Activated naive CD8-positive, alpha-beta T cell treated with anti-CD3 and anti-CD28 coated beads, Interleukin-2, amount 10 ng/mL, durations not matched to agents 7 days and 5 days (primary cell): ENCODE data around the gene VEZT. TPM values are rescaled to one million over a fixed set of nuclear protein-coding genes. Genes with fewer than 3 reads are reported as not detected.
"Not testable (repeated sequence)": the region's sequence is repeated elsewhere in the genome, so short reads cannot be mapped to it uniquely, and the experiment has no call there.

Experiments
- ATAC-seq: fragments of 150-1000 bp; cut with Tn5 transposase; one replicate; pipeline ENCODE4 v1.10.0; 2021; ENCODE audit warnings: low read depth, moderate library complexity
- POLR2A ChIA-PET: fragments of 350-600 bp; sonication (Branson Sonifier 250); formaldehyde crosslinking; loops from one replicate; lab custom pipeline; 2021; ENCODE audit warnings: antibody characterized with exemption; lab: Charles Lee
- DNase-seq: peaks from one replicate; pipeline ENCODE4 v3.0.0; 2021
- H3K27ac Mint-ChIP-seq: one replicate; pipeline ENCODE4 v1.8.0; 2022; ENCODE audit warnings: mild to moderate bottlenecking, mixed read lengths
- H3K27me3 Mint-ChIP-seq: one replicate; pipeline ENCODE4 v1.8.0; 2022; ENCODE audit warnings: mild to moderate bottlenecking, moderate library complexity, mixed read lengths
- H3K36me3 Mint-ChIP-seq: one replicate; pipeline ENCODE4 v1.8.0; 2021; ENCODE audit warnings: mild to moderate bottlenecking, mixed read lengths
- H3K4me1 Mint-ChIP-seq: one replicate; pipeline ENCODE4 v1.8.0; 2021; ENCODE audit warnings: mixed read lengths
- H3K4me3 Mint-ChIP-seq: one replicate; pipeline ENCODE4 v1.8.0; 2022; ENCODE audit warnings: mild to moderate bottlenecking, moderate library complexity, mixed read lengths
- H3K9me3 Mint-ChIP-seq: one replicate; pipeline ENCODE4 v1.8.0; 2021; ENCODE audit warnings: mixed read lengths
- total RNA-seq, 2 experiments: library from RNA; stranded (reverse); gene quantifications; one replicate each; pipeline ENCODE4 v1.2.3, GENCODE V29; 2021

Gene VEZT
- total RNA-seq, 2 experiments from 2014 or later: 33.7 to 37.1 TPM

- Mint-ChIP-seq H3K4me3 (peak overlapping the region; percentile 93), H3K27ac (peak overlapping the region; percentile 95), H3K9me3 (no peaks in the 10 kb centered on the region), H3K36me3 (peaks cover 2% of the 10 kb centered on the region), H3K27me3 (peaks cover 9% of the 10 kb centered on the region), H3K4me1 (peaks cover 16% of the 10 kb centered on the region)
- ATAC-seq: no peak
- DNase-seq: no peak
- POLR2A ChIA-PET: interaction anchor here (0.6 to 2.5 kb wide), 4 partner anchors 16 to 265 kb away, joined by 3 to 13 read pairs (median 4); partner anchors contain the start of gene METAP2
Measured at GRCh38 chr12:95218150-95219133, 835 bp downstream of the VEZT start.

DNA sequence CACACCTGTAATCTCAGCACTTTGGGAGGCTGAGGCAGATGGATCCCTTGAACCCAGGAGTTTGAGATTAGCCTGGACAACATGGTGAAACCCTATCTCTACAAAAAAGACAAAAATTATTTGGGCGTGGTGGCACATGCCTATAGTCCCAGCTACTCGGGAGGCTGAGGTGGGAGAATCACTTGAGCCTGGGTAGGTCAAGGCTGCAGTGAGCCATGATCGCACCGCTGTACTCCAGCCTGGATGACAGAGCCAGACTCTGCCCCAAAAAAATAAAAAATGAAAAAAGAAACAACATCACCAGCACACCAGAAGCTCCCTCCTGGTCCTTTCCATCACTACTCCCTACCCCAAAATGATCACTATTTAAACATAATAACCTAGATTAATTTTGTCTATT lies 2.6 kb downstream of the VEZT start:
- no peak for DNase-seq
- Mint-ChIP-seq H3K27me3 (peaks cover 8% of the 10 kb centered on the region), H3K4me1 (peaks cover 18% of the 10 kb centered on the region), H3K36me3 (peaks cover 12% of the 10 kb centered on the region), H3K9me3 (no peaks in the 10 kb centered on the region), H3K4me3 (no peak overlapping the region), H3K27ac (no peak overlapping the region)
- no peak for ATAC-seq
- POLR2A ChIA-PET: interaction anchor here (0.6 kb wide), 1 partner anchor 44 kb away, joined by 3 read pairs; no protein-coding TSS in a partner anchor

DNA sequence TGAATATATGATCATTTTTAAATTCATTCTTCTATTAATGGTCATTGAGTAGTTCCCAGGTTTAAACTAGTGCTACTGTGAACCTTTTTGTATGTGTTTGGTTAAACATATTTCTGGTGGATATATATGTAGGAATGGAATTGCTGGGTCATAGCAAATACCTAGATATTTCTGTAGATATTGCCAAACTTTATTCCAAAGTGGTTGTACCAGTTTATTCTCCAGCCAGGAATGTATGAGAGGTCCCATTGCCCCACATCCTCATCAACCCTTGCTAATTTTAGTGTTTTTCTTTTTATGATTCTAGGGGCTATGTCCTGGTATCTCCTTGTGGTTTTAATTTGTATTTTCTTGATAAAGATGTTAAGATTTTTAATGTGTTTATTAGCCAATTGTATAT lies 3.1 kb downstream of the VEZT start:
- Mint-ChIP-seq H3K27me3 (peaks cover 3% of the 10 kb centered on the region), H3K4me3 (no peak overlapping the region), H3K36me3 (peaks cover 16% of the 10 kb centered on the region), H3K27ac (no peak overlapping the region), H3K4me1 (peaks cover 18% of the 10 kb centered on the region), H3K9me3 (no peaks in the 10 kb centered on the region)
- DNase-seq: no peak
- no peak for ATAC-seq
- POLR2A ChIA-PET: no interaction called here

DNA sequence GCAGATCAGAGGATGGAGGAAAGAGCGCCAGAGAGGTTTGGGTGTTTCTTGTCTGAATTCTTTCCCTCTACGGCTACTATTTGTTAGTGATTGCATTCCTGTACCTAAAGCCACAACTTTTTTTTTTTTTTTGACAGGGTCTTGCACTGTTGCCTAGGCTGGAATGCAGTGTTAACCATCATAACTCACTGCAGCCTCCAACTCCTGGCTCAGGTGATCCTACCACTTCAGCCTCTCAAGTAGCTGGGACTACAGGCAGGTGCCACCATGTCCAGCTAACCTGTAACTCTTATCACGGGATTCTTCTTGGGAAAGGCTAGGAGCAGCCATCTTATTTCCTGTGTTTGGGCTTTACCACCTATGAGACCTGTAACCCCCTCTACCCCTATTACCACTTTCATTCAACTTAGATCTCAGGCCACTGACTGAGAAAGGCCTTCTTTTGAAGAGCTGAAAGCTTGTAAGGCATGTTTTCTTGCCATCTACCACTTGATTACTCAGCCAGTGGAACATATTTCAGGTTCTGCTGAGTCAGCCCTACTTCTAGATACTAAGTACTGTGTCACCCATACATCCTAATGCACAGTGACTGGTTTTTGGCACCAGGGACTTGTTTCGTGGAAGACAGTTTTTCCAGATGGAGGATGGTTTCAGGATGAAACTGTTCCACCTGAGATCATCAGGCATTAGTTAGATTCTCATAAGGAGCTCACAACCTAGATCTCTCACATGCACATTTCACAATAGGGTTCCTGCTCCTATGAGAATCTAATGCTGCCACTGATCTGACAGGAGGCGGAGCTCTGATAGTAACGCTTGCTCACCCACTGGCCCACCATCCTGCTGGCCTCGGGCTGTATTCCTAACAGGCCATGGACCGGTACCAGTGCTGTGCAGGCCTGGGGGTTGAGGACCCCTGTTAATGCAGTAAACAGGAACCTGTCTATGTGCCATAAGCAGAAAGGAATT lies 6.9 kb downstream of the VEZT start:
- no peaks in the 10 kb centered on the region for H3K27me3 Mint-ChIP-seq
- H3K9me3 Mint-ChIP-seq: no peaks in the 10 kb centered on the region
- peaks cover 10% of the 10 kb centered on the region for H3K4me1 Mint-ChIP-seq
- no peak overlapping the region for H3K4me3 Mint-ChIP-seq
- ATAC-seq (no peak), DNase-seq (no peak)
- POLR2A ChIA-PET: no interaction called here
- H3K36me3 Mint-ChIP-seq: peaks cover 18% of the 10 kb centered on the region
- no peak overlapping the region for H3K27ac Mint-ChIP-seq

- Mint-ChIP-seq H3K4me3 (no peak overlapping the region), H3K36me3 (peaks cover 18% of the 10 kb centered on the region), H3K4me1 (peaks cover 4% of the 10 kb centered on the region), H3K27ac (no peak overlapping the region), H3K27me3 (no peaks in the 10 kb centered on the region), H3K9me3 (no peaks in the 10 kb centered on the region)
- no peak for ATAC-seq
- POLR2A ChIA-PET: interaction anchor here (0.6 to 0.7 kb wide), 2 partner anchors 21 to 195 kb away, joined by 3 read pairs; no protein-coding TSS in a partner anchor
- no peak for DNase-seq
Measured at GRCh38 chr12:95225645-95226212, 8.1 kb downstream of the VEZT start.

DNA sequence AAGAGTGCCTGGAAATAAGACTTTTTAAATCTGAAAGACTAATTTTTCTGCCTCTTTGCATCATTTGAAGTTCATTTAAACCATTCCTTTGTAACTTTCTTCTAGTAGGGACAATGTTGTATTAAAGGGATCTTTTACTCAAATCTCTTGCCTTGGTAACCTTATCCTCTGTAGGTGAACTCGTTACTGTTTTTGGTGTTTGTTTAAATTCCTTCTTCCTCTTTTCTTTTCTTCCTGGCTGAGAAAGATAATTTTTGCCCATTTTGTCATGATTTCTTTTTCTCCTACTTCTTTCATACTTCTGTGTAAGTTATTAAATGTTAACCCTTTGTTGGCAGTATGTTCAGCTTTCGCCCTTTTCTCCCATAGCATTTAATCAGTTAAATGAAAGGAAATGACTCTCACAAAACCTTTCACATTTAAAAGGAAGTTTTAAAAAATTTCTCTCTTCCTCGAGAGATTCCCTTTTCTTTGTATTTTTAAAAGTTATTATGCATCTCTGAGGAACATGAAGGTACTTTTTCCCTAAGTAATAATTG lies 10.3 kb downstream of the VEZT start:
- Mint-ChIP-seq H3K4me1 (peaks cover 6% of the 10 kb centered on the region), H3K27ac (no peak overlapping the region), H3K36me3 (peaks cover 19% of the 10 kb centered on the region), H3K27me3 (no peaks in the 10 kb centered on the region), H3K4me3 (no peak overlapping the region), H3K9me3 (no peaks in the 10 kb centered on the region)
- POLR2A ChIA-PET: no interaction called here
- no peak for ATAC-seq
- DNase-seq: no peak

- Mint-ChIP-seq H3K36me3 (peaks cover 21% of the 10 kb centered on the region), H3K4me3 (no peak overlapping the region), H3K27ac (no peak overlapping the region), H3K27me3 (no peaks in the 10 kb centered on the region), H3K9me3 (no peaks in the 10 kb centered on the region), H3K4me1 (peaks cover 6% of the 10 kb centered on the region)
- POLR2A ChIA-PET: no interaction called here
- DNase-seq (no peak), ATAC-seq (no peak)
Measured at GRCh38 chr12:95228617-95229016, 11.0 kb downstream of the VEZT start.

- Mint-ChIP-seq H3K4me1 (peaks cover 6% of the 10 kb centered on the region), H3K27me3 (no peaks in the 10 kb centered on the region), H3K4me3 (no peak overlapping the region), H3K36me3 (peaks cover 17% of the 10 kb centered on the region), H3K27ac (no peak overlapping the region), H3K9me3 (no peaks in the 10 kb centered on the region)
- POLR2A ChIA-PET: no interaction called here
- no peak for ATAC-seq
- DNase-seq: no peak
Measured at GRCh38 chr12:95229636-95230035, 12.0 kb downstream of the VEZT start.

- peaks cover 12% of the 10 kb centered on the region for H3K36me3 Mint-ChIP-seq
- H3K27ac Mint-ChIP-seq: no peak overlapping the region
- H3K4me1 Mint-ChIP-seq: peaks cover 4% of the 10 kb centered on the region
- ATAC-seq (no peak), DNase-seq (no peak)
- no peaks in the 10 kb centered on the region for H3K27me3 Mint-ChIP-seq
- H3K4me3 Mint-ChIP-seq: no peak overlapping the region
- POLR2A ChIA-PET: no interaction called here
- H3K9me3 Mint-ChIP-seq: no peaks in the 10 kb centered on the region
Measured at GRCh38 chr12:95230313-95230712, 12.7 kb downstream of the VEZT start.

GRCh38 chr12:95231190-95231589 lies 13.6 kb downstream of the VEZT start:
- no peak overlapping the region for H3K27ac Mint-ChIP-seq
- H3K4me1 Mint-ChIP-seq: peaks cover 4% of the 10 kb centered on the region
- H3K4me3 Mint-ChIP-seq: no peak overlapping the region
- DNase-seq (no peak), ATAC-seq (no peak)
- peaks cover 12% of the 10 kb centered on the region for H3K36me3 Mint-ChIP-seq
- H3K9me3 Mint-ChIP-seq: no peaks in the 10 kb centered on the region
- POLR2A ChIA-PET: no interaction called here
- no peaks in the 10 kb centered on the region for H3K27me3 Mint-ChIP-seq

DNA sequence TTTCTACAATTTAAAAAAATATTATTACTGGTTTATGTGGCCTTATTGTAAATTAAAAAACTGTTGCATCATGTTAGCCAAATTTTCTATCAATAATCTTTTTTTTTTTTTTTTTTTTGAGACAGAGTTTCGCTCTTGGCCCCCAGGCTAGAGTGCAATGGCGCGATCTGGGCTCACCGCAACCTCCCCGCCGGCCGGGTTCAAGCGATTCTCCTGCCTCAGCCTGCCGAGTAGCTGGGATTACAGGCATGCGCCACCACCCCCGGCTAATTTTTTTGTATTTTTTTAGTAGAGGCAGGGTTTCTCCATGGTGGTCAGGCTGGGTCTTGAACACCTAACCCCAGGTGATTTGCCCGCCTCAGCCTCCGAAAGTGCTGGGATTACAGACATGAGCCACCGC lies 16.6 kb downstream of the VEZT start:
- H3K27ac Mint-ChIP-seq, ATAC-seq, H3K27me3 Mint-ChIP-seq, H3K4me3 Mint-ChIP-seq, DNase-seq, H3K9me3 Mint-ChIP-seq, H3K4me1 Mint-ChIP-seq: not testable (repeated sequence)
- H3K36me3 Mint-ChIP-seq: peaks cover 17% of the 10 kb centered on the region
- POLR2A ChIA-PET: interaction anchor here (0.6 kb wide), 1 partner anchor 16 kb away, joined by 3 read pairs; the partner anchor contains the start of gene VEZT

- H3K27me3 Mint-ChIP-seq, H3K27ac Mint-ChIP-seq, POLR2A ChIA-PET, H3K4me1 Mint-ChIP-seq, DNase-seq, ATAC-seq, H3K4me3 Mint-ChIP-seq, H3K9me3 Mint-ChIP-seq: not testable (repeated sequence)
- peaks cover 17% of the 10 kb centered on the region for H3K36me3 Mint-ChIP-seq
Measured at GRCh38 chr12:95235621-95236020, 18.0 kb downstream of the VEZT start.
